Sciatic nerve (tissue), 2 donors: Measurements from ENCODE around the gene TMEM186. TPM values are rescaled to one million over a fixed set of nuclear protein-coding genes. Genes with fewer than 3 reads are reported as not detected.
"Not testable (repeated sequence)": the region's sequence is repeated elsewhere in the genome, so short reads cannot be mapped to it uniquely, and the experiment has no call there.

ENCODE experiments used
- ATAC-seq: fragments of 200-7000 bp; cut with Tn5 transposase; one replicate; pipeline ENCODE4 v1.9.1; 2020; ENCODE audit warnings: mild to moderate bottlenecking, moderate library complexity
- DNase-seq: peaks from one replicate; pipeline ENCODE4 v3.0.0-alpha.2; 2020; ENCODE audit warnings: low spot score
- intact Hi-C: fragments of 100-400 bp; cut with DNase I; formaldehyde crosslinking; loops from one replicate; pipeline ENCODE4 v1.14.2; 2022
- total RNA-seq: library from RNA; stranded (reverse); fragmentation: NEBNext Ultra II Directional; extraction: Animal tissue kit (Norgen Biotek cat#: 25700); gene quantifications from one replicate; pipeline ENCODE4 v1.2.1, GENCODE V29; 2021
- donor health status: DM: no; HTN: no; CAD: no.
- donor health status: DM: no; HTN: no; CAD: no.

Gene TMEM186
- total RNA-seq, 1 donor from 2014 or later: 8.1 TPM

- intact Hi-C loops: no loop called here
- ATAC-seq: no peak
- DNase-seq: no peak
Measured at GRCh38 chr16:8752706-8753105, 44.7 kb downstream of the TMEM186 start.

DNA sequence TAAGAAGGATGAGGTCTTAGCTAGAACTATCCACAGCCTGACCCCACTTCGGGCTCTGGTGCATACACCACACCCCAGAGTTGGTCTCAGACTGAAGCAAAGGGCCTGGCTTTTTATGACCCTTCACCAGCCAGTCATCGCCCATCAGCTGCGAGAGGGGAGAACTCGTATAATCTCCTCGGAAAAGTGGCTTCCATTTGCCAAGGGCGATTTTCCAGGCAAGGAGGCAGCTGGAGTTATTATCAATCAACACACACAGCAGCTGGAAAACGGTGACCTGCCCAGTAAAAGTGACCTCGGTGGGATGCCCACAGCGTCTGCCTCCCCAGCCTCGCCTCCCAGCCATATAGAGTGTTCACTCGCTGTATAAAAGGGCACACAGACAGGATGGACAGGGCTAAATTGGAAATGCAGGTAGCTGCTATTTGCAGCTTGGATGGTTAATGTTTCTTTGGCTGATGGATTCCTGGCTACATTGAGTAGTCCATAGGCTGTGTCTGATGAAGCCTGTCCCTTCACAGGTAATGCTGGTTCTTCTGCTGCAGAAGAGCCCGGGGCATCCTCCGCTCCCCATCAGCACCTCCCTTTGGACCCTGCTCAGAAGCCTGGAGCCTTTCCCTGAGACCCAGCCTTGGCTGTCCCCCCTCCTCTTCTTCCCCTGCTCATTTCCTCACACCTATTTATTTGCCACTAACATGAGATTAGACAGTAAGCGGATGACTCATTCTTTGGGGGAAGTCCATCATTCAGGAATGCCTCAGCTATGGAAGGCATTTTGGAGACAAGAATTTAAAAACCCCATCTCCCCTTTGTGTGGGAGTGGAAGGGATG is 45.7 kb downstream of the TMEM186 start:
- ATAC-seq (no peak), DNase-seq (no peak)
- intact Hi-C loops: no loop called here

DNA sequence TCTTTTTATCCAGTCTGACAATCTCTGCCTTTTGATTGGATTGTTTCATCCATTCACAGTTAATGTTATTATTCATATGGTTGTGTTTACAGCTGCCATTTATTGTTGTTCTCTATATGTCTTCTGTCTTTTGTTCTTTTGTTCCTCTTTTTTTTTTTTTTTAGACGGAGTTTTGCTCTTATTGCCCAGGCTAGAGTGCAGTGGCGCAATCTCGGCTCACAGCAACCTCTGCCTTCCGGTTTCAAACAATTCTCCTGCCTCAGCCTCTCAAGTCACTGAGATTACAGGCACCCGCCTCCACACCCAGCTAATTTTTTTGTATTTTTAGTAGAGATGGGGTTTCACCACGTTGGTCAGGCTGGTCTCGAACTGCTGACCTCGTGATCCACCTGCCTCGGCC is 48.5 kb downstream of the TMEM186 start:
- ATAC-seq, DNase-seq, intact Hi-C loops: not testable (repeated sequence)

Other genes with a start within 250 kb of the TMEM186 start
- gene TMEM114, start 207.1 kb downstream of the TMEM186 start, total RNA-seq: not detected
- 40.6 TPM for gene METTL22, start 175.9 kb downstream of the TMEM186 start, total RNA-seq
- 24.2 TPM for gene ABAT, start 123.0 kb downstream of the TMEM186 start, total RNA-seq
- gene PMM2, start 200 bp upstream of the TMEM186 start, total RNA-seq: 45.4 TPM
- gene CARHSP1, start 71.4 kb upstream of the TMEM186 start, total RNA-seq: 118 TPM
- not detected for gene LITAFD, start 84.7 kb upstream of the TMEM186 start, total RNA-seq
- 113 TPM for gene USP7, start 166.3 kb upstream of the TMEM186 start, total RNA-seq